GM12872 (cell line): Measurements from ENCODE around the gene UNC5A.

Experiments
- CTCF ChIP-seq: IDR thresholded peaks from 3 replicates; pipeline ENCODE4 v1.5.1; 2011; ENCODE audit warnings: low read depth, mild to moderate bottlenecking, low read length, moderate library complexity; ENCODE audit not compliant: insufficient read depth

The UNC5A gene

GRCh38 chr5:176806137-176806536, 4.2 kb upstream of the UNC5A start:
- no peak for TF ChIP-seq CTCF

- no peak for TF ChIP-seq CTCF
These were observed 747 bp upstream of the UNC5A start for GRCh38 chr5:176809544-176810080.

GRCh38 chr5:176810687-176811501, 535 bp downstream of the UNC5A start:
- TF ChIP-seq CTCF: no peak

GRCh38 chr5:176812269-176813259, 2.2 kb downstream of the UNC5A start:
- peak; percentile 51 for TF ChIP-seq CTCF

GRCh38 chr5:176813587-176814312, 3.4 kb downstream of the UNC5A start:
- no peak for TF ChIP-seq CTCF

- TF ChIP-seq CTCF: no peak
These were observed 3.9 kb downstream of the UNC5A start for GRCh38 chr5:176814313-176814685.

- no peak for TF ChIP-seq CTCF
These were observed 4.6 kb downstream of the UNC5A start for GRCh38 chr5:176814836-176815438.
